Measurements from ENCODE around the gene HSDL2.
"Not testable (repeated sequence)": the region's sequence is repeated elsewhere in the genome, so short reads cannot be mapped to it uniquely, and the experiment has no call there.

HSDL2 gene

GRCh38 chr9:112506571-112506970 lies 126.7 kb downstream of the HSDL2 start:
- no peak overlapping the region for H3K4me3 ChIP-seq (ENCODE audit: low read depth, low read length)
- ChIA-PET POLR2A (no interaction called here), CTCF (no interaction called here)
- DNase-seq (ENCODE audit: low read depth, low spot score) = no peak
- no peak for TF ChIP-seq CTCF (IDR thresholded peaks at IDR 0.05; ENCODE audit: insufficient read depth, low read length, missing control alignments)

- no peak for TF ChIP-seq CTCF (IDR thresholded peaks at IDR 0.05; ENCODE audit: insufficient read depth, low read length, missing control alignments)
- ChIA-PET CTCF (no interaction called here), POLR2A (no interaction called here)
- no peak overlapping the region for H3K4me3 ChIP-seq (ENCODE audit: low read depth, low read length)
- no peak for DNase-seq (ENCODE audit: low read depth, low spot score)
Observed at GRCh38 chr9:112507001-112507680, 127.2 kb downstream of the HSDL2 start.

GRCh38 chr9:112508377-112508776 lies 128.5 kb downstream of the HSDL2 start:
- POLR2A ChIA-PET = no interaction called here
- no peak overlapping the region for H3K4me3 ChIP-seq (ENCODE audit: low read depth, low read length)
- CTCF ChIA-PET = no interaction called here
- DNase-seq (ENCODE audit: low read depth, low spot score) = no peak
- no peak for TF ChIP-seq CTCF (IDR thresholded peaks at IDR 0.05; ENCODE audit: insufficient read depth, low read length, missing control alignments)

- DNase-seq (ENCODE audit: low read depth, low spot score); CTCF ChIA-PET; H3K4me3 ChIP-seq (ENCODE audit: low read depth, low read length): not testable (repeated sequence)
- POLR2A ChIA-PET = interaction anchor here (0.6 kb wide), 1 partner anchor 32 kb away, joined by 3 read pairs; no protein-coding TSS in a partner anchor
Observed at GRCh38 chr9:112512377-112512776, 132.5 kb downstream of the HSDL2 start.

GRCh38 chr9:112516769-112517168 lies 136.9 kb downstream of the HSDL2 start:
- no peak for TF ChIP-seq CTCF (IDR thresholded peaks at IDR 0.05; ENCODE audit: insufficient read depth, low read length, missing control alignments)
- ChIA-PET POLR2A (no interaction called here), CTCF (no interaction called here)
- H3K4me3 ChIP-seq (ENCODE audit: low read depth, low read length) = no peak overlapping the region
- no peak for DNase-seq (ENCODE audit: low read depth, low spot score)

GRCh38 chr9:112520069-112520468 lies 140.2 kb downstream of the HSDL2 start:
- ChIA-PET POLR2A (no interaction called here), CTCF (no interaction called here)
- no peak for DNase-seq (ENCODE audit: low read depth, low spot score)
- H3K4me3 ChIP-seq (ENCODE audit: low read depth, low read length) = no peak overlapping the region
- no peak for TF ChIP-seq CTCF (IDR thresholded peaks at IDR 0.05; ENCODE audit: insufficient read depth, low read length, missing control alignments)

- ChIA-PET CTCF (interaction anchor here (0.9 kb wide), 1 partner anchor 9 kb away, joined by 3 read pairs; no protein-coding TSS in a partner anchor), POLR2A (no interaction called here)
- DNase-seq (ENCODE audit: low read depth, low spot score) = no peak
- no peak overlapping the region for H3K4me3 ChIP-seq (ENCODE audit: low read depth, low read length)
- TF ChIP-seq CTCF (IDR thresholded peaks at IDR 0.05; ENCODE audit: insufficient read depth, low read length, missing control alignments) = no peak
Observed at GRCh38 chr9:112520656-112521055, 140.7 kb downstream of the HSDL2 start.
